Lung (tissue), 12 donors: ENCODE results near the gene VAPA. TPM values are rescaled to one million over a fixed set of nuclear protein-coding genes. Genes with fewer than 3 reads are reported as not detected.

Experiments used
- ATAC-seq: fragments of 200-7000 bp; cut with Tn5 transposase; one replicate; pipeline ENCODE4 v1.9.1; 2020; ENCODE audit warnings: moderate number of reproducible peaks; ENCODE audit not compliant: insufficient read depth, low FRiP score
- DNase-seq, 3 donors: peaks; one replicate each; pipeline ENCODE4 v3.0.0-alpha.2; 2013 to 2017
- H3K27ac ChIP-seq, 2 donors: one replicate each; pipeline ENCODE4 v1.5.1; 2013; ENCODE audit warnings: mild to moderate bottlenecking in 2 of 2, moderate library complexity in 2 of 2, control low read depth in 1 of 2, inconsistent platforms in 1 of 2, low read depth in 1 of 2, low read length in 1 of 2
- H3K27me3 ChIP-seq, 3 donors: one replicate each; pipeline ENCODE4 v1.5.1; 2013; ENCODE audit warnings: low read length in 2 of 3; ENCODE audit not compliant: control insufficient read depth in 3 of 3, insufficient read depth in 3 of 3
- H3K36me3 ChIP-seq, 4 donors: one replicate each; pipeline ENCODE4 v1.5.1; 2013; ENCODE audit warnings: low read length in 4 of 4, mild to moderate bottlenecking in 1 of 4, moderate library complexity in 1 of 4; ENCODE audit not compliant: control insufficient read depth in 4 of 4, insufficient read depth in 4 of 4
- H3K4me1 ChIP-seq, 5 donors: one replicate each; pipeline ENCODE4 v1.5.1; 2013; ENCODE audit warnings: low read length in 5 of 5, mild to moderate bottlenecking in 2 of 5, moderate library complexity in 1 of 5; ENCODE audit not compliant: control insufficient read depth in 5 of 5, insufficient read depth in 5 of 5
- H3K4me3 ChIP-seq: one replicate; pipeline ENCODE4 v1.5.1; 2013; ENCODE audit warnings: mild to moderate bottlenecking, control low read depth, moderate library complexity
- H3K9ac ChIP-seq, 2 donors: one replicate each; pipeline ENCODE4 v1.5.1; 2013; ENCODE audit warnings: low read length in 2 of 2, control low read depth in 1 of 2; ENCODE audit not compliant: insufficient read depth in 1 of 2
- H3K9me3 ChIP-seq, 4 donors: one replicate each; pipeline ENCODE4 v1.5.1; 2013; ENCODE audit warnings: low read length in 3 of 4, mild to moderate bottlenecking in 1 of 4, moderate library complexity in 1 of 4; ENCODE audit not compliant: control insufficient read depth in 4 of 4, insufficient read depth in 3 of 4
- WGBS, 2 donors: extraction: QIAGEN DNeasy Blood & Tissue Kit; methylation state at CpG; one replicate each; pipeline ENCODE4 v1.1.7; 2013; 5-methylcytosine and 5-hydroxymethylcytosine counted together
- polyA plus RNA-seq, 2 donors: library from polyadenylated mRNA; stranded (reverse); fragments of 200-250 nt; gene quantifications; one replicate each; pipeline ENCODE4 v1.2.1, GENCODE V29; 2013
- total RNA-seq, 2 donors: library from RNA; depleted of rRNA in 1 of 2; stranded (reverse); fragments of >200 nt in 1 of 2; gene quantifications; one replicate each; pipeline ENCODE4 v1.2.1, GENCODE V29; 2014 to 2021
- TF ChIP-seq, protein P1 (sequence below): IDR thresholded peaks from 2 replicates; pipeline ENCODE4 v1.5.1; 2012; ENCODE audit warnings: mild to moderate bottlenecking; ENCODE audit errors: control extremely low read depth, extremely low read depth
- donor health status: control.
- donor health status: control.
- donor health status: Bipolar disorder and iron deficiency.
- donor health status: healthy.
- donor health status: DM: yes; HTN: yes; CAD: no.

Gene VAPA
- total and polyA plus RNA-seq, 4 donors = 143 to 351 (median 248) TPM

- H3K4me1 ChIP-seq = peaks cover 0 to 10% (median 0%) of the 10 kb centered on the region in 5 donors
- no peak overlapping the region for H3K4me3 ChIP-seq
- no peak for ATAC-seq
- no peaks in the 10 kb centered on the region for H3K27me3 ChIP-seq
- no peak overlapping the region for H3K27ac ChIP-seq
- H3K9me3 ChIP-seq = no peaks in the 10 kb centered on the region
- no peak for DNase-seq
- TF ChIP-seq, protein P1, sequence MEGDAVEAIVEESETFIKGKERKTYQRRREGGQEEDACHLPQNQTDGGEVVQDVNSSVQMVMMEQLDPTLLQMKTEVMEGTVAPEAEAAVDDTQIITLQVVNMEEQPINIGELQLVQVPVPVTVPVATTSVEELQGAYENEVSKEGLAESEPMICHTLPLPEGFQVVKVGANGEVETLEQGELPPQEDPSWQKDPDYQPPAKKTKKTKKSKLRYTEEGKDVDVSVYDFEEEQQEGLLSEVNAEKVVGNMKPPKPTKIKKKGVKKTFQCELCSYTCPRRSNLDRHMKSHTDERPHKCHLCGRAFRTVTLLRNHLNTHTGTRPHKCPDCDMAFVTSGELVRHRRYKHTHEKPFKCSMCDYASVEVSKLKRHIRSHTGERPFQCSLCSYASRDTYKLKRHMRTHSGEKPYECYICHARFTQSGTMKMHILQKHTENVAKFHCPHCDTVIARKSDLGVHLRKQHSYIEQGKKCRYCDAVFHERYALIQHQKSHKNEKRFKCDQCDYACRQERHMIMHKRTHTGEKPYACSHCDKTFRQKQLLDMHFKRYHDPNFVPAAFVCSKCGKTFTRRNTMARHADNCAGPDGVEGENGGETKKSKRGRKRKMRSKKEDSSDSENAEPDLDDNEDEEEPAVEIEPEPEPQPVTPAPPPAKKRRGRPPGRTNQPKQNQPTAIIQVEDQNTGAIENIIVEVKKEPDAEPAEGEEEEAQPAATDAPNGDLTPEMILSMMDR = no peak
- H3K9ac ChIP-seq = no peak overlapping the region
- H3K36me3 ChIP-seq = peaks cover 11 to 39% (median 19%) of the 10 kb centered on the region in 4 donors
- 89 to 92% methylated on average over 3 of the region's 3 CpGs for WGBS, 2 donors
These were observed 20.5 kb downstream of the VAPA start for GRCh38 chr18:9934274-9934673.

- no peak for ATAC-seq
- DNase-seq = peak in 1 of 3 donors; percentile 62
- H3K9ac ChIP-seq = no peak overlapping the region
- H3K36me3 ChIP-seq = peaks cover 18 to 37% (median 27%) of the 10 kb centered on the region in 4 donors
- H3K4me3 ChIP-seq = no peak overlapping the region
- H3K9me3 ChIP-seq = no peaks in the 10 kb centered on the region
- no peak overlapping the region for H3K27ac ChIP-seq
- peaks cover 0 to 2% (median 0%) of the 10 kb centered on the region in 5 donors for H3K4me1 ChIP-seq
- TF ChIP-seq, protein P1 = no peak
- no peaks in the 10 kb centered on the region for H3K27me3 ChIP-seq
These were observed 27.3 kb downstream of the VAPA start for GRCh38 chr18:9941103-9941502.

DNA sequence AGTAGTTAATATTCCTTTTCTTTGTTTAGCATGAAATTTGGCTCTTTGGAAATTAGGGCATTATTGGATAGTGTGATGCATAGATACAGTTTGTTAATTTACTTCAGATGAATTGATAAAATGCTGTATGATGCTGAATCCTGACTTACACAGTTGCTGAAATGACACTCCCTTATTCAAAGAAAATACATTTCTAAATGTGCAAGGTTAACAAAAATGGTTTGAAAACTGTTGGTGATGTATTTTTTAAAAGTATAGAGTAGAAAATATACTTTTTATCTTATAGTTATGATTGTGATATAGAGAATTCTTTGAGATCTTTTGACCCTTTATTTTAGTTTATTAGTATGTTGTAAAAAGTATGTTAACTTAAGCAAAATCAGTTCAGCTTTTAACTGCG, 27.8 kb downstream of the VAPA start:
- no peaks in the 10 kb centered on the region for H3K9me3 ChIP-seq
- no peak overlapping the region for H3K27ac ChIP-seq
- no peak overlapping the region for H3K4me3 ChIP-seq
- WGBS, 2 donors = 96 to 97% methylated on average over 1 of the region's 1 CpG
- no peak overlapping the region for H3K9ac ChIP-seq
- TF ChIP-seq, protein P1 = no peak
- H3K36me3 ChIP-seq = peaks cover 15 to 37% (median 25%) of the 10 kb centered on the region in 4 donors
- DNase-seq (no peak), ATAC-seq (no peak)
- peaks cover 0 to 2% (median 0%) of the 10 kb centered on the region in 5 donors for H3K4me1 ChIP-seq
- no peaks in the 10 kb centered on the region for H3K27me3 ChIP-seq

- no peaks in the 10 kb centered on the region for H3K9me3 ChIP-seq
- H3K9ac ChIP-seq = no peak overlapping the region
- no peak for ATAC-seq
- H3K27ac ChIP-seq = no peak overlapping the region
- no peak for DNase-seq
- 96 to 98% methylated on average over 4 of the region's 4 CpGs for WGBS, 2 donors
- no peaks in the 10 kb centered on the region for H3K27me3 ChIP-seq
- H3K4me1 ChIP-seq = peaks cover 0 to 2% (median 0%) of the 10 kb centered on the region in 5 donors
- no peak overlapping the region for H3K4me3 ChIP-seq
- H3K36me3 ChIP-seq = peaks cover 12 to 40% (median 21%) of the 10 kb centered on the region in 4 donors
- TF ChIP-seq, protein P1 = no peak
These were observed 29.5 kb downstream of the VAPA start for GRCh38 chr18:9943311-9943710.
